H9 (cell line): ENCODE results near the gene JAKMIP1. TPM values are rescaled to one million over a fixed set of nuclear protein-coding genes. Genes with fewer than 3 reads are reported as not detected.

ENCODE experiments used
- DNase-seq: peaks from one replicate; pipeline ENCODE4 v3.0.0-alpha.2; 2017
- H2AFZ ChIP-seq: one replicate; pipeline ENCODE4 v1.6.1; 2013; ENCODE audit warnings: mild to moderate bottlenecking, low read length, control low read depth, moderate library complexity
- H2AK5ac ChIP-seq: 2 replicates; pipeline ENCODE4 v1.6.1; 2013; ENCODE audit warnings: low read length, control low read depth, mixed read lengths; ENCODE audit not compliant: insufficient read length
- H2BK120ac ChIP-seq: one replicate; pipeline ENCODE4 v1.6.1; 2013; ENCODE audit warnings: low read depth, mild to moderate bottlenecking, low read length, control low read depth, inconsistent platforms; ENCODE audit not compliant: poor library complexity, severe bottlenecking
- H2BK12ac ChIP-seq: 2 replicates; pipeline ENCODE4 v1.6.1; 2013; ENCODE audit warnings: low read length, control low read depth, mixed read lengths, low read depth; ENCODE audit not compliant: insufficient read length
- H2BK15ac ChIP-seq: 2 replicates; pipeline ENCODE4 v1.6.1; 2013; ENCODE audit warnings: low read depth, low read length, control low read depth
- H2BK20ac ChIP-seq: one replicate; pipeline ENCODE4 v1.6.1; 2013; ENCODE audit warnings: low read depth, mild to moderate bottlenecking, low read length, control low read depth, inconsistent platforms; ENCODE audit not compliant: poor library complexity, severe bottlenecking
- H2BK5ac ChIP-seq: 2 replicates; pipeline ENCODE4 v1.6.1; 2013; ENCODE audit warnings: low read length, control low read depth, mixed read lengths; ENCODE audit not compliant: insufficient read length
- H3K14ac ChIP-seq: 2 replicates; pipeline ENCODE4 v1.6.1; 2013; ENCODE audit warnings: low read length, control low read depth; ENCODE audit not compliant: insufficient read depth
- H3K18ac ChIP-seq: 2 replicates; pipeline ENCODE4 v1.6.1; 2013; ENCODE audit warnings: low read depth, mild to moderate bottlenecking, mixed read lengths, low read length, control low read depth; ENCODE audit not compliant: insufficient read length
- H3K23ac ChIP-seq: 2 replicates; pipeline ENCODE4 v1.6.1; 2013; ENCODE audit warnings: low read length, control low read depth, mixed read lengths, low read depth; ENCODE audit not compliant: insufficient read length
- H3K23me2 ChIP-seq: 2 replicates; pipeline ENCODE4 v1.6.1; 2013; ENCODE audit warnings: low read depth, mild to moderate bottlenecking, mixed read lengths, low read length, control low read depth; ENCODE audit not compliant: insufficient read length, poor library complexity, severe bottlenecking
- H3K27ac ChIP-seq: 2 replicates; pipeline ENCODE4 v1.5.1; 2013; ENCODE audit warnings: low read length, control low read depth, mixed read lengths, low read depth; ENCODE audit not compliant: insufficient read length
- H3K27me3 ChIP-seq: 2 replicates; pipeline ENCODE4 v1.6.1; 2013; ENCODE audit warnings: low read length, control low read depth, inconsistent platforms; ENCODE audit not compliant: insufficient read depth
- H3K4ac ChIP-seq: 2 replicates; pipeline ENCODE4 v1.6.1; 2013; ENCODE audit warnings: low read depth, mild to moderate bottlenecking, control low read depth, inconsistent platforms, low read length, moderate library complexity
- H3K4me1 ChIP-seq: 2 replicates; pipeline ENCODE4 v1.6.1; 2013; ENCODE audit warnings: low read length, control low read depth, inconsistent platforms; ENCODE audit not compliant: insufficient read depth
- H3K4me2 ChIP-seq: 2 replicates; pipeline ENCODE4 v1.6.1; 2013; ENCODE audit warnings: low read length, control low read depth, mixed read lengths; ENCODE audit not compliant: insufficient read length, insufficient read depth
- H3K56ac ChIP-seq: 2 replicates; pipeline ENCODE4 v1.6.1; 2013; ENCODE audit warnings: low read depth, mild to moderate bottlenecking, mixed read lengths, low read length, control low read depth; ENCODE audit not compliant: insufficient read length
- H3K79me1 ChIP-seq: 2 replicates; pipeline ENCODE4 v1.6.1; 2013; ENCODE audit warnings: low read depth, mild to moderate bottlenecking, moderate library complexity, low read length, control low read depth, inconsistent platforms; ENCODE audit not compliant: insufficient read depth, poor library complexity, severe bottlenecking
- H3K79me2 ChIP-seq: 2 replicates; pipeline ENCODE4 v1.6.1; 2013; ENCODE audit warnings: low read length, control low read depth, inconsistent platforms; ENCODE audit not compliant: insufficient read depth
- H3K9ac ChIP-seq: 2 replicates; pipeline ENCODE4 v1.6.1; 2013; ENCODE audit warnings: low read length, control low read depth, mixed read lengths; ENCODE audit not compliant: insufficient read length; ENCODE audit errors: extremely low read depth
- H3K9me3 ChIP-seq: one replicate; pipeline ENCODE4 v1.6.1; 2013; ENCODE audit warnings: low read depth, low read length, inconsistent platforms; ENCODE audit not compliant: control insufficient read depth
- H3T11ph ChIP-seq: one replicate; pipeline ENCODE4 v1.6.1; 2013; ENCODE audit warnings: mild to moderate bottlenecking, low read length, control low read depth, inconsistent platforms
- H4K20me1 ChIP-seq: one replicate; pipeline ENCODE4 v1.6.1; 2013; ENCODE audit not compliant: control insufficient read depth, insufficient read length, insufficient read depth
- H4K5ac ChIP-seq: 2 replicates; pipeline ENCODE4 v1.6.1; 2013; ENCODE audit warnings: low read depth, mild to moderate bottlenecking, mixed read lengths, low read length, control low read depth; ENCODE audit not compliant: insufficient read length
- H4K8ac ChIP-seq: replicated peaks from 2 replicates; pipeline ENCODE4 v1.6.1; 2013; ENCODE audit warnings: low read length, control low read depth, mixed read lengths, low read depth; ENCODE audit not compliant: insufficient read length
- H4K91ac ChIP-seq: 2 replicates; pipeline ENCODE4 v1.6.1; 2013; ENCODE audit warnings: low read depth, mild to moderate bottlenecking, moderate library complexity, mixed read lengths, low read length, control low read depth; ENCODE audit not compliant: insufficient read length
- H3K27ac Mint-ChIP-seq, 3 experiments: 2 replicates in 2 of 3; 3 replicates in 1 of 3; pipeline ENCODE4 v1.8.0; 2020 to 2021; ENCODE audit warnings: mixed read lengths in 3 of 3, mild to moderate bottlenecking in 1 of 3, moderate library complexity in 1 of 3
- H3K27me3 Mint-ChIP-seq: 2 replicates; pipeline ENCODE4 v1.8.0; 2021; ENCODE audit warnings: low read depth, mild to moderate bottlenecking, moderate library complexity, mixed read lengths
- H3K36me3 Mint-ChIP-seq, 3 experiments: 2 replicates in 2 of 3; 3 replicates in 1 of 3; pipeline ENCODE4 v1.8.0; 2020 to 2021; ENCODE audit warnings: low read depth in 3 of 3, mixed read lengths in 3 of 3; ENCODE audit not compliant: insufficient read depth in 1 of 3
- H3K4me1 Mint-ChIP-seq, 2 experiments: 2 replicates each; pipeline ENCODE4 v1.8.0; 2020; ENCODE audit warnings: mixed read lengths in 2 of 2
- H3K4me3 Mint-ChIP-seq, 2 experiments: 2 replicates in 1 of 2; 3 replicates in 1 of 2; pipeline ENCODE4 v1.8.0; 2020 to 2021; ENCODE audit warnings: mild to moderate bottlenecking in 2 of 2, mixed read lengths in 2 of 2, moderate library complexity in 1 of 2
- H3K9me3 Mint-ChIP-seq, 2 experiments: 2 replicates in 1 of 2; 3 replicates in 1 of 2; pipeline ENCODE4 v1.8.0; 2020; ENCODE audit warnings: mild to moderate bottlenecking in 2 of 2, mixed read lengths in 2 of 2, moderate library complexity in 1 of 2
- WGBS: extraction: QIAGEN DNeasy Blood & Tissue Kit; methylation state at CpG from one replicate; pipeline ENCODE4 v1.1.7; 2013; ENCODE audit warnings: missing lambda C conversion rate, low lambda C conversion rate, mixed read lengths; ENCODE audit not compliant: insufficient read length; ENCODE audit errors: extremely low coverage; 5-methylcytosine and 5-hydroxymethylcytosine counted together
- total RNA-seq: library from RNA; stranded (reverse); gene quantifications from 2 replicates; pipeline ENCODE4 v1.2.1, GENCODE V29; 2021
- TF ChIP-seq, protein P1 (sequence below): fragments of 200-600 bp; sonication (generic); conservative IDR thresholded peaks from 3 replicates; pipeline ENCODE4 v1.8.0; 2021; ENCODE audit warnings: antibody characterized with exemption, mild to moderate bottlenecking

JAKMIP1 gene
- total RNA-seq, 1 experiment from 2014 or later, result 1.5 TPM

- Histone ChIP-seq H4K91ac (no peak overlapping the region), H3K9ac (no peak overlapping the region), H3K4me1 (no peaks in the 10 kb centered on the region), H3K18ac (no peak overlapping the region), H3T11ph (no peak overlapping the region), H2BK12ac (no peak overlapping the region), H4K20me1 (no peaks in the 10 kb centered on the region), H4K8ac (no peak overlapping the region), H3K9me3 (no peaks in the 10 kb centered on the region), H2BK5ac (no peak overlapping the region), H3K4me2 (no peak overlapping the region), H4K5ac (no peak overlapping the region), H3K23me2 (no peaks in the 10 kb centered on the region), H2BK120ac (no peak overlapping the region), H3K79me1 (no peaks in the 10 kb centered on the region), H3K14ac (0 out of 2 replicates have a peak overlapping the region, but pooled peaks have one; percentile 5), H3K79me2 (no peaks in the 10 kb centered on the region), H3K4ac (no peak overlapping the region), H3K27me3 (no peaks in the 10 kb centered on the region; the same call in 1 of the 2 replicates), H2AK5ac (no peak overlapping the region), H3K56ac (no peak overlapping the region), H2AFZ (no peak overlapping the region), H3K23ac (no peak overlapping the region), H2BK20ac (no peak overlapping the region), H2BK15ac (no peak overlapping the region), H3K27ac (no peak overlapping the region)
- peak overlapping the region in 1 of 3 experiments; percentile 45; a peak in 1 of 7 replicates for H3K27ac Mint-ChIP-seq
- H3K36me3 Mint-ChIP-seq, result peaks cover 0 to 6% (median 5%) of the 10 kb centered on the region in 3 experiments; a peak in 5 of 7 replicates
- TF ChIP-seq, protein P1, sequence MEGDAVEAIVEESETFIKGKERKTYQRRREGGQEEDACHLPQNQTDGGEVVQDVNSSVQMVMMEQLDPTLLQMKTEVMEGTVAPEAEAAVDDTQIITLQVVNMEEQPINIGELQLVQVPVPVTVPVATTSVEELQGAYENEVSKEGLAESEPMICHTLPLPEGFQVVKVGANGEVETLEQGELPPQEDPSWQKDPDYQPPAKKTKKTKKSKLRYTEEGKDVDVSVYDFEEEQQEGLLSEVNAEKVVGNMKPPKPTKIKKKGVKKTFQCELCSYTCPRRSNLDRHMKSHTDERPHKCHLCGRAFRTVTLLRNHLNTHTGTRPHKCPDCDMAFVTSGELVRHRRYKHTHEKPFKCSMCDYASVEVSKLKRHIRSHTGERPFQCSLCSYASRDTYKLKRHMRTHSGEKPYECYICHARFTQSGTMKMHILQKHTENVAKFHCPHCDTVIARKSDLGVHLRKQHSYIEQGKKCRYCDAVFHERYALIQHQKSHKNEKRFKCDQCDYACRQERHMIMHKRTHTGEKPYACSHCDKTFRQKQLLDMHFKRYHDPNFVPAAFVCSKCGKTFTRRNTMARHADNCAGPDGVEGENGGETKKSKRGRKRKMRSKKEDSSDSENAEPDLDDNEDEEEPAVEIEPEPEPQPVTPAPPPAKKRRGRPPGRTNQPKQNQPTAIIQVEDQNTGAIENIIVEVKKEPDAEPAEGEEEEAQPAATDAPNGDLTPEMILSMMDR, result no peak
- H3K4me3 Mint-ChIP-seq, result no peak overlapping the region; a peak in 1 of 5 replicates
- peak; percentile 14 for DNase-seq
- H3K4me1 Mint-ChIP-seq, result no peaks in the 10 kb centered on the region
- H3K27me3 Mint-ChIP-seq, result peaks cover 42% of the 10 kb centered on the region
- no CpG with 5 or more reads among the region's 18 CpGs for WGBS
- peaks cover 7 to 10% of the 10 kb centered on the region in 2 experiments for H3K9me3 Mint-ChIP-seq
These were observed 210.8 kb downstream of the JAKMIP1 start for GRCh38 chr4:5989236-5990225.
